HCT116 (cell line): ENCODE measurements around the gene PPFIBP1.

Experiments
- CEBPB ChIP-seq: IDR thresholded peaks from 2 replicates; pipeline ENCODE4 v1.6.1; 2012; ENCODE audit warnings: low read depth
- EGR1 ChIP-seq: IDR thresholded peaks from 2 replicates; pipeline ENCODE4 v1.6.1; 2012; ENCODE audit warnings: low read depth
- EZH2 ChIP-seq: fragments of 200-600 bp; sonication (generic); IDR thresholded peaks from 2 replicates; pipeline ENCODE4 v1.6.1; 2017; ENCODE audit warnings: antibody characterized with exemption, mixed run types
- FOSL1 ChIP-seq: IDR thresholded peaks from 2 replicates; pipeline ENCODE4 v1.6.1; 2012; ENCODE audit warnings: low read depth
- POLR2A ChIP-seq: IDR thresholded peaks from 2 replicates; pipeline ENCODE4 v1.7.0; 2011; ENCODE audit warnings: borderline replicate concordance; ENCODE audit not compliant: insufficient read depth, insufficient read length; ENCODE audit errors: extremely low read depth
- POLR2AphosphoS5 ChIP-seq: IDR thresholded peaks from 2 replicates; pipeline ENCODE4 v1.6.1; 2011; ENCODE audit warnings: mild to moderate bottlenecking, low read depth, low read length, moderate library complexity
- RAD21 ChIP-seq: IDR thresholded peaks from 2 replicates; pipeline ENCODE4 v1.6.1; 2012; ENCODE audit warnings: low read depth, mild to moderate bottlenecking
- ZFX ChIP-seq: fragments of 450-650 bp; IDR thresholded peaks from 2 replicates; pipeline ENCODE4 v1.6.1; 2017
- ZNF274 ChIP-seq: fragments of 200-500 bp; sonication (Bioruptor generic); IDR thresholded peaks from 2 replicates; pipeline ENCODE4 v1.6.1; 2014; ENCODE audit warnings: mild to moderate bottlenecking, low read depth, low read length, inconsistent platforms
- TF ChIP-seq, protein P1 (sequence below): IDR thresholded peaks from 2 replicates; pipeline ENCODE4 v1.6.1; 2012; ENCODE audit warnings: low read depth
- TF ChIP-seq, protein P2 (sequence below), 3 experiments: fragments of 200-600 bp in 1 of 3; sonication (generic) in 1 of 3; IDR thresholded peaks in 2 of 3; conservative IDR thresholded peaks in 1 of 3; 2 replicates each; pipeline ENCODE4 v1.5.1; 2012 to 2017; ENCODE audit warnings: low read depth in 2 of 3, low read length in 2 of 3, antibody characterized with exemption in 1 of 3, borderline replicate concordance in 1 of 3, control low read depth in 1 of 3, mild to moderate bottlenecking in 1 of 3, mixed read lengths in 1 of 3, mixed run types in 1 of 3, moderate library complexity in 1 of 3; ENCODE audit not compliant: insufficient read depth in 1 of 3

DNA sequence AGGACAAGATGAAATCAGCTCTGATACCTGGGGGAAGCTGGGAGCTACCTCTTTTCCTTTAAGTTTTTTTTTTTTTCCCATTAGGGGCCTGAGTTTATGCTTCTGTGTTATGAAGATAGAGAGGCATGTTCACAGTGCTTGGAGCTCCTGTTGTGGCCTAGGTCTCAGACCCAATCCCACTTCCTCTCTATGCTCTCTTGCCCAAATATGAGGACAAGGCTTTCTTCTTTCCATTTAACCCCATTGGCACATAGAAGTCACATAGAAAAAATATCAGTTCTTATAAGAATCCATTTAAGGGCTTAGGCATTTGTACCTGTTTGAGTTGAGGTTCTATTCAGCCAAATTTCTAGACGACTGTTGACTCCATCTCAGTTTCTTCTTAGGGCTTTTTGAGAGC is 199.2 kb downstream of the PPFIBP1 start:
- TF ChIP-seq, protein P1, sequence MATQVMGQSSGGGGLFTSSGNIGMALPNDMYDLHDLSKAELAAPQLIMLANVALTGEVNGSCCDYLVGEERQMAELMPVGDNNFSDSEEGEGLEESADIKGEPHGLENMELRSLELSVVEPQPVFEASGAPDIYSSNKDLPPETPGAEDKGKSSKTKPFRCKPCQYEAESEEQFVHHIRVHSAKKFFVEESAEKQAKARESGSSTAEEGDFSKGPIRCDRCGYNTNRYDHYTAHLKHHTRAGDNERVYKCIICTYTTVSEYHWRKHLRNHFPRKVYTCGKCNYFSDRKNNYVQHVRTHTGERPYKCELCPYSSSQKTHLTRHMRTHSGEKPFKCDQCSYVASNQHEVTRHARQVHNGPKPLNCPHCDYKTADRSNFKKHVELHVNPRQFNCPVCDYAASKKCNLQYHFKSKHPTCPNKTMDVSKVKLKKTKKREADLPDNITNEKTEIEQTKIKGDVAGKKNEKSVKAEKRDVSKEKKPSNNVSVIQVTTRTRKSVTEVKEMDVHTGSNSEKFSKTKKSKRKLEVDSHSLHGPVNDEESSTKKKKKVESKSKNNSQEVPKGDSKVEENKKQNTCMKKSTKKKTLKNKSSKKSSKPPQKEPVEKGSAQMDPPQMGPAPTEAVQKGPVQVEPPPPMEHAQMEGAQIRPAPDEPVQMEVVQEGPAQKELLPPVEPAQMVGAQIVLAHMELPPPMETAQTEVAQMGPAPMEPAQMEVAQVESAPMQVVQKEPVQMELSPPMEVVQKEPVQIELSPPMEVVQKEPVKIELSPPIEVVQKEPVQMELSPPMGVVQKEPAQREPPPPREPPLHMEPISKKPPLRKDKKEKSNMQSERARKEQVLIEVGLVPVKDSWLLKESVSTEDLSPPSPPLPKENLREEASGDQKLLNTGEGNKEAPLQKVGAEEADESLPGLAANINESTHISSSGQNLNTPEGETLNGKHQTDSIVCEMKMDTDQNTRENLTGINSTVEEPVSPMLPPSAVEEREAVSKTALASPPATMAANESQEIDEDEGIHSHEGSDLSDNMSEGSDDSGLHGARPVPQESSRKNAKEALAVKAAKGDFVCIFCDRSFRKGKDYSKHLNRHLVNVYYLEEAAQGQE, result no peak
- no peak for TF ChIP-seq EZH2
- TF ChIP-seq, protein P2, sequence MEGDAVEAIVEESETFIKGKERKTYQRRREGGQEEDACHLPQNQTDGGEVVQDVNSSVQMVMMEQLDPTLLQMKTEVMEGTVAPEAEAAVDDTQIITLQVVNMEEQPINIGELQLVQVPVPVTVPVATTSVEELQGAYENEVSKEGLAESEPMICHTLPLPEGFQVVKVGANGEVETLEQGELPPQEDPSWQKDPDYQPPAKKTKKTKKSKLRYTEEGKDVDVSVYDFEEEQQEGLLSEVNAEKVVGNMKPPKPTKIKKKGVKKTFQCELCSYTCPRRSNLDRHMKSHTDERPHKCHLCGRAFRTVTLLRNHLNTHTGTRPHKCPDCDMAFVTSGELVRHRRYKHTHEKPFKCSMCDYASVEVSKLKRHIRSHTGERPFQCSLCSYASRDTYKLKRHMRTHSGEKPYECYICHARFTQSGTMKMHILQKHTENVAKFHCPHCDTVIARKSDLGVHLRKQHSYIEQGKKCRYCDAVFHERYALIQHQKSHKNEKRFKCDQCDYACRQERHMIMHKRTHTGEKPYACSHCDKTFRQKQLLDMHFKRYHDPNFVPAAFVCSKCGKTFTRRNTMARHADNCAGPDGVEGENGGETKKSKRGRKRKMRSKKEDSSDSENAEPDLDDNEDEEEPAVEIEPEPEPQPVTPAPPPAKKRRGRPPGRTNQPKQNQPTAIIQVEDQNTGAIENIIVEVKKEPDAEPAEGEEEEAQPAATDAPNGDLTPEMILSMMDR (IDR thresholded peaks at IDR 0.05 in 2 of 3, conservative IDR thresholded peaks at IDR 0.05 in 1 of 3; ENCODE audit: borderline replicate concordance in 1 of 3, insufficient read depth in 1 of 3, low read depth in 2 of 3, low read length in 2 of 3), result no peak
- TF ChIP-seq POLR2A, result no peak
- no peak for TF ChIP-seq ZFX
- no peak for TF ChIP-seq FOSL1
- no peak for TF ChIP-seq CEBPB
- TF ChIP-seq RAD21, result no peak
- TF ChIP-seq ZNF274, result no peak
- no peak for TF ChIP-seq POLR2AphosphoS5
- TF ChIP-seq EGR1, result no peak
